BLaER1 treated with 17β-estradiol and CSF1 and Interleukin-3, amounts not matched to agents 10 nM and 100 nM (cell line): ENCODE measurements around the gene OTUB2.

Source experiments
- H3K27ac ChIP-seq, 11 experiments: shearing (Covaris generic); formaldehyde crosslinking; 2 replicates each; pipeline ENCODE4 v1.8.1; 2022
- H3K27me3 ChIP-seq, 11 experiments: shearing (Covaris generic); formaldehyde crosslinking; 2 replicates each; pipeline ENCODE4 v1.8.1; 2022
- H3K36me3 ChIP-seq, 11 experiments: shearing (Covaris generic); formaldehyde crosslinking; 2 replicates each; pipeline ENCODE4 v1.8.1; 2022
- H3K4me1 ChIP-seq, 10 experiments: shearing (Covaris generic); formaldehyde crosslinking; 2 replicates each; pipeline ENCODE4 v1.8.1; 2022
- H3K4me2 ChIP-seq, 11 experiments: shearing (Covaris generic); formaldehyde crosslinking; 2 replicates each; pipeline ENCODE4 v1.8.1; 2022
- H3K4me3 ChIP-seq, 10 experiments: shearing (Covaris generic); formaldehyde crosslinking; 2 replicates each; pipeline ENCODE4 v1.8.1; 2022
- H3K9ac ChIP-seq, 11 experiments: shearing (Covaris generic); formaldehyde crosslinking; 2 replicates each; pipeline ENCODE4 v1.8.1; 2022
- H3K9me3 ChIP-seq, 11 experiments: shearing (Covaris generic); formaldehyde crosslinking; replicated peaks in 1 of 11; 2 replicates each; pipeline ENCODE4 v1.8.1; 2022
- H4K20me1 ChIP-seq, 11 experiments: shearing (Covaris generic); formaldehyde crosslinking; 2 replicates each; pipeline ENCODE4 v1.8.1; 2022
- Cebpa-rat ChIP-seq, 11 experiments: shearing (Covaris generic); IDR thresholded peaks; 2 replicates each; pipeline ENCODE4 v1.8.1; 2022

The OTUB2 gene

DNA sequence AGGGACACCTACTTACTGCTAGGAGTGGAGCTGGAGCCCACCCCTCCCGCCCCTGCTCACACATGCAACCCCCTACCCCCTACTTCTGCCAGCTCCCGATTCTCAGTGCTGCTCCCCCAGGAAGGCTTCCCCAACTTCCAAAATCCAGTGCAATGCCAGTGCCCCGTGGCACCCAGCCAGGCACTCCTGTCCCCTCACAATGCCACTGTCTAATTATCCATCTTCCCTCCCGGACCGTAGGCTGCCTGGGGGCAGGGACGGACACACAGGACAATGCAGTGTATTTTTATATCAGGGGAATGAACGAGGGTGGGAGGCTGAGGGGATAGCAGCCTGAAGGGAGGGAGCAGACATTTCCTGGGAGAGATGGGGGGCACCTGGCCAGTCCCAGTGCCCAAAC is 12.4 kb downstream of the OTUB2 start:
- Histone ChIP-seq H3K9ac (no peak overlapping the region), H3K36me3 (peaks cover 0 to 9% (median under 1%) of the 10 kb centered on the region in 11 experiments; a peak in 7 of 22 replicates), H3K4me3 (no peak overlapping the region), H3K27ac (no peak overlapping the region), H3K27me3 (no peaks in the 10 kb centered on the region), H3K4me1 (peaks cover 0 to 5% (median 0%) of the 10 kb centered on the region in 10 experiments; a peak in 3 of 20 replicates), H3K4me2 (no peak overlapping the region), H3K9me3 (peaks cover 0 to 8% (median 0%) of the 10 kb centered on the region in 11 experiments; a peak in 3 of 22 replicates), H4K20me1 (peaks cover 0 to 28% (median 5%) of the 10 kb centered on the region in 11 experiments; a peak in 6 of 22 replicates)
- TF ChIP-seq Cebpa-rat (IDR thresholded peaks at IDR 0.05) = no peak

- H3K4me2 ChIP-seq = no peak overlapping the region
- H3K36me3 ChIP-seq = peaks cover 0 to 15% (median 6%) of the 10 kb centered on the region in 11 experiments; a peak in 13 of 22 replicates
- peaks cover 0 to 8% (median 0%) of the 10 kb centered on the region in 11 experiments; a peak in 3 of 22 replicates for H3K9me3 ChIP-seq
- no peak overlapping the region for H3K9ac ChIP-seq
- H3K4me1 ChIP-seq = peaks cover 0 to 5% (median 0%) of the 10 kb centered on the region in 10 experiments; a peak in 3 of 20 replicates
- no peak for TF ChIP-seq Cebpa-rat (IDR thresholded peaks at IDR 0.05)
- peaks cover 0 to 34% (median 7%) of the 10 kb centered on the region in 11 experiments; a peak in 9 of 22 replicates for H4K20me1 ChIP-seq
- H3K27ac ChIP-seq = no peak overlapping the region
- no peak overlapping the region for H3K4me3 ChIP-seq
- no peaks in the 10 kb centered on the region for H3K27me3 ChIP-seq
These were observed 12.9 kb downstream of the OTUB2 start for GRCh38 chr14:94038921-94039629.

DNA sequence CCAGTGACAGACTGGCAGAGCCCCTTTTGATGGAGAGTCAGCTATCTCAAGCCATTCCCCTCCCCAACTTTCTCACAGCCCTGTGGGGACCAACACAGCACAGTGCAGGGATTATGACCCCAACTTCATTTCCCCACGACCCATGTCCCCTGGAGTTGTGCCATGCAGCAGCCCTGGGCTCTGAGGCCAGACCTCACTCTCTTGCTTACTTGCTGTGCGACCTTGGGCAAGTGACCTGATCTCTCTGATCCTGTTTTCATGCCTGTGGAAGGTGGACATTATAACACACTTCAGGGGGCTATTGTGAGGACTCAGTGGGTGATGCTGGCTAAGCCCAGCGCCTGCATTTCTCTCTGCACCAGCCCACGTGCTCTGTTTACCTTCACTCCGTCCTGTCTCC is 14.1 kb downstream of the OTUB2 start:
- H3K27me3 ChIP-seq = no peaks in the 10 kb centered on the region
- H3K36me3 ChIP-seq = peaks cover 9 to 26% (median 18%) of the 10 kb centered on the region in 11 experiments
- no peak overlapping the region for H3K4me3 ChIP-seq
- peaks cover 0 to 45% (median 18%) of the 10 kb centered on the region in 11 experiments; a peak in 12 of 22 replicates for H4K20me1 ChIP-seq
- no peaks in the 10 kb centered on the region; a peak in 1 of 20 replicates for H3K4me1 ChIP-seq
- H3K4me2 ChIP-seq = no peak overlapping the region
- H3K9ac ChIP-seq = no peak overlapping the region
- no peak for TF ChIP-seq Cebpa-rat (IDR thresholded peaks at IDR 0.05)
- no peaks in the 10 kb centered on the region for H3K9me3 ChIP-seq
- no peak overlapping the region for H3K27ac ChIP-seq

GRCh38 chr14:94040796-94041195 is 14.7 kb downstream of the OTUB2 start:
- no peaks in the 10 kb centered on the region; a peak in 1 of 20 replicates for H3K4me1 ChIP-seq

GRCh38 chr14:94041551-94042346 is 15.6 kb downstream of the OTUB2 start:
- no peaks in the 10 kb centered on the region for H3K4me1 ChIP-seq

More at GRCh38 chr14:94040796-94041195, 14.7 kb downstream of the OTUB2 start:
- H3K36me3 ChIP-seq = peaks cover 14 to 32% (median 23%) of the 10 kb centered on the region in 11 experiments
- peaks cover 0 to 51% (median 24%) of the 10 kb centered on the region in 11 experiments; a peak in 13 of 22 replicates for H4K20me1 ChIP-seq
- no peak overlapping the region for H3K4me3 ChIP-seq
- no peak overlapping the region for H3K4me2 ChIP-seq
- no peaks in the 10 kb centered on the region for H3K27me3 ChIP-seq
- H3K27ac ChIP-seq = no peak overlapping the region
- no peak for TF ChIP-seq Cebpa-rat (IDR thresholded peaks at IDR 0.05)
- no peaks in the 10 kb centered on the region for H3K9me3 ChIP-seq
- no peak overlapping the region for H3K9ac ChIP-seq

DNA sequence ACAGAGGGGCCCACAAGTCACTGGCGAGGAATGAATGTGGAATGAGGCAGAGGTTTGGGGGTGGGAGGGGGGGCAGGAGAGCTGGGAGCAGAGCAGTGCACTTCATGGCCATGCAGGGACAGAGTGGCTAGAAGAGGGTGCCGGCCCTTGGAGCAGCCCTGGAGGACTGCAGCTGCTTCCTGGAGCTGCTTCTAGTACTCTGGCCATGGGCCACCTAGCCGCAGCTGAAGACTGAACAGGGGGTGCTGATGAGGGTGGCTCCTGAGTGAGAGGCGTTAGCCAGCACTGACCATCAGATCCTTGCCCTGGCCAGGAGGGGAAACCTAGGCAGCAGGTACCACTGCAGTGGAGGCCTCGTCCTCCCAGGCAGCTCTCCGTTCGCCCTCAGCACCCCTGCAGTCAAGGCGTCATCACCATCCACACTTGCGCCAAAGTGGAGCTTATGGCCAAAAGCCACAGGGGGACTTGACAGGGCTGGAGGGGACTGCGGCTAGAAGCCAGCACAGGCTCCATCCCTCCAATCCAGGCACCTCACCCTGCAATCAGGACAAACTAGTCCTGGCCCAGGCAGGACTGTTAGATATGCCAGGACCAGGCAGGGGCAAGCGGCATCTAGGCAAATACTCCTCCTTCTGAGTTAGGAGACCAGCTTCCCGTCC is 16.4 kb downstream of the OTUB2 start:
- Histone ChIP-seq H4K20me1 (peaks cover 0 to 69% (median 34%) of the 10 kb centered on the region in 11 experiments; a peak in 16 of 22 replicates), H3K9ac (no peak overlapping the region), H3K4me3 (no peak overlapping the region), H3K27ac (no peak overlapping the region), H3K36me3 (peaks cover 32 to 50% (median 41%) of the 10 kb centered on the region in 11 experiments), H3K9me3 (no peaks in the 10 kb centered on the region), H3K4me1 (no peaks in the 10 kb centered on the region), H3K4me2 (no peak overlapping the region), H3K27me3 (no peaks in the 10 kb centered on the region)
- TF ChIP-seq Cebpa-rat (IDR thresholded peaks at IDR 0.05) = no peak

More at GRCh38 chr14:94041551-94042346, 15.6 kb downstream of the OTUB2 start:
- Histone ChIP-seq H3K36me3 (peaks cover 24 to 42% (median 33%) of the 10 kb centered on the region in 11 experiments), H3K9ac (no peak overlapping the region), H3K27me3 (no peaks in the 10 kb centered on the region), H3K9me3 (no peaks in the 10 kb centered on the region), H3K27ac (no peak overlapping the region), H3K4me2 (no peak overlapping the region), H3K4me3 (no peak overlapping the region), H4K20me1 (peaks cover 0 to 60% (median 31%) of the 10 kb centered on the region in 11 experiments; a peak in 15 of 22 replicates)
- TF ChIP-seq Cebpa-rat (IDR thresholded peaks at IDR 0.05) = no peak

GRCh38 chr14:94043111-94043755 is 17.1 kb downstream of the OTUB2 start:
- H3K4me1 ChIP-seq = no peaks in the 10 kb centered on the region
- H3K4me2 ChIP-seq = no peak overlapping the region
- TF ChIP-seq Cebpa-rat (IDR thresholded peaks at IDR 0.05) = no peak
- H3K27me3 ChIP-seq = no peaks in the 10 kb centered on the region
- H3K9me3 ChIP-seq = no peaks in the 10 kb centered on the region
- peaks cover 0 to 75% (median 34%) of the 10 kb centered on the region in 11 experiments; a peak in 16 of 22 replicates for H4K20me1 ChIP-seq
- peaks cover 39 to 56% (median 48%) of the 10 kb centered on the region in 11 experiments for H3K36me3 ChIP-seq
- no peak overlapping the region for H3K27ac ChIP-seq
- no peak overlapping the region for H3K9ac ChIP-seq
- no peak overlapping the region for H3K4me3 ChIP-seq

- Histone ChIP-seq H3K4me3 (no peak overlapping the region), H3K36me3 (peaks cover 46 to 63% (median 55%) of the 10 kb centered on the region in 11 experiments), H4K20me1 (peaks cover 0 to 82% (median 40%) of the 10 kb centered on the region in 11 experiments; a peak in 17 of 22 replicates), H3K27me3 (no peaks in the 10 kb centered on the region), H3K9ac (no peak overlapping the region), H3K4me2 (no peak overlapping the region), H3K4me1 (no peaks in the 10 kb centered on the region), H3K9me3 (no peaks in the 10 kb centered on the region), H3K27ac (no peak overlapping the region)
- TF ChIP-seq Cebpa-rat (IDR thresholded peaks at IDR 0.05) = no peak
These were observed 17.8 kb downstream of the OTUB2 start for GRCh38 chr14:94043756-94044475.
